KMS-11 (cell line): ENCODE data around the gene FUBP1.
"Not testable (repeated sequence)": the region's sequence is repeated elsewhere in the genome, so short reads cannot be mapped to it uniquely, and the experiment has no call there.

ENCODE experiments used
- H2AFZ ChIP-seq: fragments of 200-600 bp; sonication (generic); 2 replicates; pipeline ENCODE4 v1.6.1; 2016; ENCODE audit warnings: antibody characterized with exemption, mixed run types, low read depth
- H3K27ac ChIP-seq: fragments of 200-600 bp; sonication (generic); 2 replicates; pipeline ENCODE4 v1.6.1; 2016; ENCODE audit warnings: mild to moderate bottlenecking, mixed run types
- H3K27me3 ChIP-seq: fragments of 200-600 bp; sonication (generic); 2 replicates; pipeline ENCODE4 v1.6.1; 2017; ENCODE audit warnings: mild to moderate bottlenecking, low read depth, mixed run types, moderate library complexity; ENCODE audit not compliant: insufficient read depth
- H3K36me3 ChIP-seq: fragments of 200-600 bp; sonication (generic); 2 replicates; pipeline ENCODE4 v1.6.1; 2017; ENCODE audit warnings: mild to moderate bottlenecking, mixed run types; ENCODE audit not compliant: insufficient read depth
- H3K4me1 ChIP-seq: fragments of 200-600 bp; sonication (generic); 2 replicates; pipeline ENCODE4 v1.6.1; 2016; ENCODE audit warnings: mild to moderate bottlenecking, low read depth, mixed run types; ENCODE audit not compliant: poor library complexity, severe bottlenecking
- H3K4me2 ChIP-seq: fragments of 200-600 bp; sonication (generic); 2 replicates; pipeline ENCODE4 v1.7.0; 2016; ENCODE audit warnings: mild to moderate bottlenecking, mixed run types
- H3K4me3 ChIP-seq: fragments of 200-600 bp; sonication (generic); IDR thresholded peaks from 2 replicates; pipeline ENCODE4 v1.6.1; 2017; ENCODE audit warnings: low read depth, low read length, mixed read lengths; ENCODE audit not compliant: insufficient read depth
- H3K79me2 ChIP-seq: fragments of 200-600 bp; sonication (generic); 2 replicates; pipeline ENCODE4 v1.6.1; 2016; ENCODE audit warnings: low read depth, mixed run types; ENCODE audit not compliant: insufficient read depth
- H3K9ac ChIP-seq: fragments of 200-600 bp; sonication (generic); 2 replicates; pipeline ENCODE4 v1.6.1; 2016; ENCODE audit warnings: mild to moderate bottlenecking, mixed run types
- H4K20me1 ChIP-seq: fragments of 200-600 bp; sonication (generic); 2 replicates; pipeline ENCODE4 v1.6.1; 2016; ENCODE audit warnings: mild to moderate bottlenecking, mixed run types; ENCODE audit not compliant: insufficient read depth
- CTCF ChIP-seq: fragments of 200-600 bp; sonication (generic); conservative IDR thresholded peaks from 2 replicates; pipeline ENCODE4 v1.6.1; 2017; ENCODE audit warnings: low read depth, mild to moderate bottlenecking, antibody characterized with exemption, low read length, moderate library complexity, mixed read lengths

FUBP1 gene

GRCh38 chr1:77987919-77988318, 9.0 kb upstream of the FUBP1 start:
- H3K4me3 ChIP-seq, result no peak overlapping the region
- no peaks in the 10 kb centered on the region for H3K36me3 ChIP-seq
- no peak for TF ChIP-seq CTCF
- no peak overlapping the region for H2AFZ ChIP-seq
- H3K4me1 ChIP-seq, result no peaks in the 10 kb centered on the region
- H3K27ac ChIP-seq, result no peak overlapping the region
- no peak overlapping the region for H3K4me2 ChIP-seq
- no peak overlapping the region for H3K9ac ChIP-seq
- H3K27me3 ChIP-seq, result no peaks in the 10 kb centered on the region
- no peaks in the 10 kb centered on the region for H3K79me2 ChIP-seq
- no peaks in the 10 kb centered on the region for H4K20me1 ChIP-seq

GRCh38 chr1:77986810-77987209, 7.9 kb upstream of the FUBP1 start:
- Histone ChIP-seq H2AFZ (no peak overlapping the region), H3K36me3 (no peaks in the 10 kb centered on the region), H4K20me1 (no peaks in the 10 kb centered on the region), H3K4me3 (no peak overlapping the region), H3K4me1 (no peaks in the 10 kb centered on the region), H3K27ac (no peak overlapping the region), H3K4me2 (no peak overlapping the region), H3K9ac (no peak overlapping the region), H3K79me2 (no peaks in the 10 kb centered on the region; the same call in 1 of the 2 replicates), H3K27me3 (no peaks in the 10 kb centered on the region)
- TF ChIP-seq CTCF, result no peak

GRCh38 chr1:77984629-77985028, 5.8 kb upstream of the FUBP1 start:
- TF ChIP-seq CTCF, result no peak
- Histone ChIP-seq H3K27ac (no peak overlapping the region), H3K36me3 (no peaks in the 10 kb centered on the region), H3K79me2 (peaks cover 20% of the 10 kb centered on the region), H3K4me1 (peaks cover 6% of the 10 kb centered on the region), H2AFZ (no peak overlapping the region), H3K4me2 (no peak overlapping the region), H3K4me3 (no peak overlapping the region), H4K20me1 (no peaks in the 10 kb centered on the region), H3K27me3 (no peaks in the 10 kb centered on the region), H3K9ac (no peak overlapping the region)

- Histone ChIP-seq H3K79me2 (peaks cover 23% of the 10 kb centered on the region), H3K36me3 (no peaks in the 10 kb centered on the region), H3K9ac (no peak overlapping the region)
Measured at GRCh38 chr1:77983997-77984355, 5.1 kb upstream of the FUBP1 start.

GRCh38 chr1:77983352-77983996, 4.6 kb upstream of the FUBP1 start:
- H3K36me3 ChIP-seq, H3K9ac ChIP-seq, H3K4me2 ChIP-seq, H4K20me1 ChIP-seq, H2AFZ ChIP-seq, H3K4me1 ChIP-seq, H3K27ac ChIP-seq, H3K27me3 ChIP-seq, H3K4me3 ChIP-seq: not testable (repeated sequence)
- peaks cover 25% of the 10 kb centered on the region for H3K79me2 ChIP-seq

More at GRCh38 chr1:77983997-77984355, 5.1 kb upstream of the FUBP1 start:
- no peak overlapping the region for H2AFZ ChIP-seq
- H3K27me3 ChIP-seq, result no peaks in the 10 kb centered on the region
- H3K4me3 ChIP-seq, result no peak overlapping the region
- no peak overlapping the region for H3K4me2 ChIP-seq
- peaks cover 6% of the 10 kb centered on the region for H3K4me1 ChIP-seq
- H3K27ac ChIP-seq, result no peak overlapping the region
- no peak for TF ChIP-seq CTCF
- no peaks in the 10 kb centered on the region for H4K20me1 ChIP-seq
